ENCODE measurements around the gene NELL1. TPM values are rescaled to one million over a fixed set of nuclear protein-coding genes. Genes with fewer than 3 reads are reported as not detected.

NELL1 gene
- total and polyA plus RNA-seq, 7 donors, result 0.34 to 1.1 (median 0.62) TPM; not detected in 3

- Histone ChIP-seq H3K27me3 (no peaks in the 10 kb centered on the region), H3K4me1 (no peaks in the 10 kb centered on the region), H3K4me3 (no peak overlapping the region), H3K36me3 (no peaks in the 10 kb centered on the region), H3K9me3 (no peaks in the 10 kb centered on the region), H3K27ac (no peak overlapping the region)
- no peak for TF ChIP-seq POLR2AphosphoS5 (IDR thresholded peaks at IDR 0.05)
- TF ChIP-seq EP300 (IDR thresholded peaks at IDR 0.05), result no peak
- TF ChIP-seq POLR2A (IDR thresholded peaks at IDR 0.05), result no peak
- intact Hi-C loops (cut with DNase I), result no loop called here
- no peak for DNase-seq
- 50 to 60% methylated on average over 2 of the region's 2 CpGs for WGBS, 2 donors
Measured at GRCh38 chr11:21414953-21415352, 745.6 kb downstream of the NELL1 start.

- Histone ChIP-seq H3K4me1 (no peaks in the 10 kb centered on the region), H3K27me3 (no peaks in the 10 kb centered on the region), H3K4me3 (no peak overlapping the region), H3K9me3 (no peaks in the 10 kb centered on the region), H3K36me3 (no peaks in the 10 kb centered on the region), H3K27ac (no peak overlapping the region)
- intact Hi-C loops (cut with DNase I), result no loop called here
- no peak for DNase-seq
- TF ChIP-seq POLR2A (IDR thresholded peaks at IDR 0.05) (no peak), EP300 (IDR thresholded peaks at IDR 0.05) (no peak), POLR2AphosphoS5 (IDR thresholded peaks at IDR 0.05) (no peak), CTCF (IDR thresholded peaks at IDR 0.05) (no peak)
- WGBS, 2 donors, result 64 to 68% methylated on average over 2 of the region's 2 CpGs
Measured at GRCh38 chr11:21415606-21416005, 746.2 kb downstream of the NELL1 start.

GRCh38 chr11:21421711-21422329 is 752.4 kb downstream of the NELL1 start:
- intact Hi-C loops (cut with DNase I), result no loop called here
- 82 to 86% methylated on average over 5 of the region's 5 CpGs for WGBS, 2 donors
- H3K27me3 ChIP-seq, result no peaks in the 10 kb centered on the region

GRCh38 chr11:21426931-21427330 is 757.5 kb downstream of the NELL1 start:
- no peaks in the 10 kb centered on the region for H3K4me1 ChIP-seq
- WGBS, 2 donors, result 75 to 78% methylated on average over 3 of the region's 3 CpGs
- H3K4me3 ChIP-seq, result no peak overlapping the region
- no peaks in the 10 kb centered on the region for H3K36me3 ChIP-seq
- no peak overlapping the region for H3K27ac ChIP-seq
- DNase-seq, result no peak
- intact Hi-C loops (cut with DNase I), result no loop called here
- H3K27me3 ChIP-seq, result no peaks in the 10 kb centered on the region
- TF ChIP-seq POLR2AphosphoS5 (IDR thresholded peaks at IDR 0.05) (no peak), EP300 (IDR thresholded peaks at IDR 0.05) (no peak), POLR2A (IDR thresholded peaks at IDR 0.05) (no peak), CTCF (IDR thresholded peaks at IDR 0.05) (no peak)
- H3K9me3 ChIP-seq, result no peaks in the 10 kb centered on the region

More at GRCh38 chr11:21421711-21422329, 752.4 kb downstream of the NELL1 start:
- Histone ChIP-seq H3K4me1 (no peaks in the 10 kb centered on the region), H3K27ac (no peak overlapping the region), H3K36me3 (no peaks in the 10 kb centered on the region), H3K9me3 (no peaks in the 10 kb centered on the region), H3K4me3 (no peak overlapping the region)
- TF ChIP-seq EP300 (IDR thresholded peaks at IDR 0.05), result no peak
- TF ChIP-seq POLR2A (IDR thresholded peaks at IDR 0.05), result no peak
- TF ChIP-seq POLR2AphosphoS5 (IDR thresholded peaks at IDR 0.05), result no peak
- no peak for TF ChIP-seq CTCF (IDR thresholded peaks at IDR 0.05)
- no peak for DNase-seq

GRCh38 chr11:21427726-21428125 is 758.3 kb downstream of the NELL1 start:
- Histone ChIP-seq H3K4me1 (no peaks in the 10 kb centered on the region), H3K27ac (no peak overlapping the region), H3K4me3 (no peak overlapping the region), H3K9me3 (no peaks in the 10 kb centered on the region), H3K36me3 (no peaks in the 10 kb centered on the region), H3K27me3 (no peaks in the 10 kb centered on the region)
- no peak for TF ChIP-seq POLR2AphosphoS5 (IDR thresholded peaks at IDR 0.05)
- TF ChIP-seq POLR2A (IDR thresholded peaks at IDR 0.05), result no peak
- no peak for TF ChIP-seq EP300 (IDR thresholded peaks at IDR 0.05)
- no peak for TF ChIP-seq CTCF (IDR thresholded peaks at IDR 0.05)
- 20 to 68% methylated on average over 1 of the region's 1 CpG for WGBS, 2 donors
- DNase-seq, result no peak
- intact Hi-C loops (cut with DNase I), result no loop called here
